ENCODE measurements around the gene SNX21. TPM values are rescaled to one million over a fixed set of nuclear protein-coding genes. Genes with fewer than 3 reads are reported as not detected.
A peak's percentile ranks its signal among the peaks of the same experiment; 100 is the strongest.

Gene SNX21
- total and polyA plus RNA-seq, 4 donors: 15.9 to 34.4 (median 23.5) TPM

DNA sequence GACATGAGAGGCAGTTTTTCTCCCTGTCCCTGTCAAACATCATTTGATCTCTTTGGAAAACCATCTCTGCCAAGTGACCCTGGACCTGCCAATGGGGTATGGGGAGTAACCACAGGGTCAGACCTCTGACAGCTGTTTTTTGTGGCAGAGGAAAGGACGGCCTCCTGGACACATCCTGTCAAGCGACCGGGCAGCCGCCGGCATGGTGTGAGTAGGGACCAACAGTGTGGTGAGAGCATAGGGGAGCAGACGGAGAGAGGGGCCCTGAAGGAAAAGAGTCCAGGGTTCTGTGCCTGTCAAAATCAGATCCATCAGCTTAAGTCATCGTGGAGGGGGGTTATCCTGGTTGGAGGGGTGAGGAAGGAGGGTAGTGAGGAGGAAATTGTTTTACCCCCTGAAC, 31.7 kb upstream of the SNX21 start:
- no peaks in the 10 kb centered on the region for H3K27me3 ChIP-seq (ENCODE audit: control insufficient read depth in 3 of 3, insufficient read depth in 3 of 3, low read length in 2 of 3)
- DNase-seq (no peak), ATAC-seq (ENCODE audit: insufficient read depth, low FRiP score) (no peak)
- peaks cover 32 to 45% (median 41%) of the 10 kb centered on the region in 4 donors for H3K36me3 ChIP-seq (ENCODE audit: control insufficient read depth in 4 of 4, insufficient read depth in 4 of 4, low read length in 4 of 4)
- H3K9me3 ChIP-seq (ENCODE audit: control insufficient read depth in 4 of 4, insufficient read depth in 3 of 4, low read length in 3 of 4): no peaks in the 10 kb centered on the region
- no peaks in the 10 kb centered on the region for H3K4me1 ChIP-seq (ENCODE audit: control insufficient read depth in 5 of 5, insufficient read depth in 5 of 5, low read length in 5 of 5)
- 89 to 90% methylated on average over 7 of the region's 7 CpGs for WGBS, 2 donors
- TF ChIP-seq, protein P1, sequence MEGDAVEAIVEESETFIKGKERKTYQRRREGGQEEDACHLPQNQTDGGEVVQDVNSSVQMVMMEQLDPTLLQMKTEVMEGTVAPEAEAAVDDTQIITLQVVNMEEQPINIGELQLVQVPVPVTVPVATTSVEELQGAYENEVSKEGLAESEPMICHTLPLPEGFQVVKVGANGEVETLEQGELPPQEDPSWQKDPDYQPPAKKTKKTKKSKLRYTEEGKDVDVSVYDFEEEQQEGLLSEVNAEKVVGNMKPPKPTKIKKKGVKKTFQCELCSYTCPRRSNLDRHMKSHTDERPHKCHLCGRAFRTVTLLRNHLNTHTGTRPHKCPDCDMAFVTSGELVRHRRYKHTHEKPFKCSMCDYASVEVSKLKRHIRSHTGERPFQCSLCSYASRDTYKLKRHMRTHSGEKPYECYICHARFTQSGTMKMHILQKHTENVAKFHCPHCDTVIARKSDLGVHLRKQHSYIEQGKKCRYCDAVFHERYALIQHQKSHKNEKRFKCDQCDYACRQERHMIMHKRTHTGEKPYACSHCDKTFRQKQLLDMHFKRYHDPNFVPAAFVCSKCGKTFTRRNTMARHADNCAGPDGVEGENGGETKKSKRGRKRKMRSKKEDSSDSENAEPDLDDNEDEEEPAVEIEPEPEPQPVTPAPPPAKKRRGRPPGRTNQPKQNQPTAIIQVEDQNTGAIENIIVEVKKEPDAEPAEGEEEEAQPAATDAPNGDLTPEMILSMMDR (IDR thresholded peaks at IDR 0.05; ENCODE audit: control extremely low read depth, extremely low read depth): no peak
- no peak overlapping the region for H3K4me3 ChIP-seq
- no peak overlapping the region for H3K27ac ChIP-seq (ENCODE audit: low read depth in 1 of 2, low read length in 1 of 2)
- H3K9ac ChIP-seq (ENCODE audit: insufficient read depth in 1 of 2, low read length in 2 of 2): no peak overlapping the region

DNA sequence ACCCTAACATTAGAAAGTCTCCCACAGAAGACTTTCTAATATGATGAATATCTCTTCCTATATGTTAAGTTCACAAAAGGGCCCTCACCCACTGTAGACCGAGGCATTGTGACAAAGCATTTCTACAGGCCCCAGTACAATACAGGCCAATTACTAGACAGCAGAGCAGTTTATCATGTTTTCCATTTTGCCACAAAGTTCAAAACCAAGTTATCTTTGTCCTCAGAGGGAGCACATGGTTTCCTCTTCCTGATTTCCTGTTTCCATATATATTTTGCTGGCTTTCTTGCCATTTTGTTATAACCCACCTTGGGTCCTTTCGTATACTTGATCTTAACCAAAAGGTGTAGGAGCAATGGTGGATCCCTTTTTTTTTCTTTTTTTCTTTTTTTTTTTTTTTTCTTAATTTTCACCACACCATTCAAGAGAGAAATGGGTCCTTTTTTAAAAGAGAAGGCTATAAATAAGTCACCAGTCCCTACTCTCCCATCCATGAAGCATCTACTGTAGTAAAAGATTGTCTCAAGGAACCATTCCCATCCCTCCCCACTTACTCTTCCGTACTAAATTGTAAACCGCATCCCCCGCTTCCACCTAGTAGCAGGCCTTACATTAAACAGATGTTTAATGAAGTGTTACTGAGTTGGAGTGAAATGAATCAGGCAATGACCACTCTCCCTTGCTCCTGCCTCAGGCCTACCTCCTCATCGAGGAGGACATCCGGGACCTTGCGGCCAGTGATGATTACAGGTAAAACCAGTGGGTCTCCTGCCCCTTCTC, 23.2 kb upstream of the SNX21 start:
- TF ChIP-seq, protein P1 (IDR thresholded peaks at IDR 0.05; ENCODE audit: control extremely low read depth, extremely low read depth): no peak
- Histone ChIP-seq H3K4me1 (ENCODE audit: control insufficient read depth in 5 of 5, insufficient read depth in 5 of 5, low read length in 5 of 5) (peaks cover 0 to 18% (median 0%) of the 10 kb centered on the region in 5 donors), H3K36me3 (ENCODE audit: control insufficient read depth in 4 of 4, insufficient read depth in 4 of 4, low read length in 4 of 4) (peaks cover 7 to 40% (median 24%) of the 10 kb centered on the region in 4 donors), H3K4me3 (no peak overlapping the region), H3K9me3 (ENCODE audit: control insufficient read depth in 4 of 4, insufficient read depth in 3 of 4, low read length in 3 of 4) (no peaks in the 10 kb centered on the region), H3K9ac (ENCODE audit: insufficient read depth in 1 of 2, low read length in 2 of 2) (no peak overlapping the region), H3K27ac (ENCODE audit: low read depth in 1 of 2, low read length in 1 of 2) (no peak overlapping the region), H3K27me3 (ENCODE audit: control insufficient read depth in 3 of 3, insufficient read depth in 3 of 3, low read length in 2 of 3) (no peaks in the 10 kb centered on the region)
- WGBS, 2 donors: 87 to 89% methylated on average over 8 of the region's 8 CpGs
- DNase-seq (no peak), ATAC-seq (ENCODE audit: insufficient read depth, low FRiP score) (no peak)

DNA sequence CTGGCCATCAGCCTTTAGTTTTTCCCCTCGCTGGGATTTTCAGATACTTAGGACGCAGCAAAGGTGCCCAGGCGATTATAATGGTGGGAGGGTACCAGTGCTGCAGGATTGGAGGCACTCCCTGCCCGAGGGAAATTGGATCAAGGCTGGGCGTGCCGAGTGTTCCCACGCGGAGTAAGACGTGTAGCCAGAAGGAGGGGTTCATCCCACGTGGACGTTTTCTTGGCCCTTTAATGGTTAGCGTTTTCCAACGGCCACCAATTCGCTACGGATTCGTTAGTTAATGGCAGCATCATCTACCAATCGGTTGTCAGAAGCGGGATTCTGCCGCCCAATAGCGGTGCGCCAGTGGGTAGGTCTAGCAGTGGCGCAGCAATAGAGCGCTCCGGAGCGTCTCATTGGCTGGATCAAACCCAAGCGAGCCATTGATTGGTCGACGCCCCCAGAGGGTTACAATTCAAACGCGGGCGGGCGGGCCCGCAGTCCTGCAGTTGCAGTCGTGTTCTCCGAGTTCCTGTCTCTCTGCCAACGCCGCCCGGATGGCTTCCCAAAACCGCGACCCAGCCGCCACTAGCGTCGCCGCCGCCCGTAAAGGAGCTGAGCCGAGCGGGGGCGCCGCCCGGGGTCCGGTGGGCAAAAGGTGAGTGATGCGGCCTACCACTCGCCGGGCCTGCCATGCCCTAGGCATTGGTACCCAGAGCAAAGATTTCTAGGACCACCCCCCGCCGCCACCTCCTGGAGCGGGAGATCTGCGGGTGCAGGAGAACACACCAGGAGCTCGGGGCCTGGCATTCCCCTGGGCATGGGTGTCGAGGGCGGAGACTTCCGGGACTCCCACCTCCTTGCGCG, 21.2 kb upstream of the SNX21 start, which contains the start of gene UBE2C:
UBE2C (plus strand) TSS at position 488 of the 849 bp plus-strand sequence; CDS start at position 540, 52 bp downstream.
- Histone ChIP-seq H3K27me3 (ENCODE audit: control insufficient read depth in 3 of 3, insufficient read depth in 3 of 3, low read length in 2 of 3) (no peaks in the 10 kb centered on the region), H3K4me3 (peak within 1 kb of the TSS; percentile 57), H3K4me1 (ENCODE audit: control insufficient read depth in 5 of 5, insufficient read depth in 5 of 5, low read length in 5 of 5) (peaks cover 0 to 21% (median 0%) of the 10 kb centered on the region in 5 donors), H3K9ac (ENCODE audit: insufficient read depth in 1 of 2, low read length in 2 of 2) (peak within 1 kb of the TSS in 1 of 2 donors; percentile 15), H3K27ac (ENCODE audit: low read depth in 1 of 2, low read length in 1 of 2) (no peak within 1 kb of the TSS), H3K36me3 (ENCODE audit: control insufficient read depth in 4 of 4, insufficient read depth in 4 of 4, low read length in 4 of 4) (peaks cover 5 to 30% (median 14%) of the 10 kb centered on the region in 4 donors), H3K9me3 (ENCODE audit: control insufficient read depth in 4 of 4, insufficient read depth in 3 of 4, low read length in 3 of 4) (no peaks in the 10 kb centered on the region)
- TF ChIP-seq, protein P1 (IDR thresholded peaks at IDR 0.05; ENCODE audit: control extremely low read depth, extremely low read depth): no peak
- DNase-seq: peak; percentile 98 to 100 (median 100)
- 1 to 3% methylated on average over 65 of the region's 65 CpGs for WGBS, 2 donors
- peak; percentile 99 for ATAC-seq (ENCODE audit: insufficient read depth, low FRiP score)
